ENCODE data around the gene LAT.
"Not testable (repeated sequence)": the region's sequence is repeated elsewhere in the genome, so short reads cannot be mapped to it uniquely, and the experiment has no call there.

The LAT gene

DNA sequence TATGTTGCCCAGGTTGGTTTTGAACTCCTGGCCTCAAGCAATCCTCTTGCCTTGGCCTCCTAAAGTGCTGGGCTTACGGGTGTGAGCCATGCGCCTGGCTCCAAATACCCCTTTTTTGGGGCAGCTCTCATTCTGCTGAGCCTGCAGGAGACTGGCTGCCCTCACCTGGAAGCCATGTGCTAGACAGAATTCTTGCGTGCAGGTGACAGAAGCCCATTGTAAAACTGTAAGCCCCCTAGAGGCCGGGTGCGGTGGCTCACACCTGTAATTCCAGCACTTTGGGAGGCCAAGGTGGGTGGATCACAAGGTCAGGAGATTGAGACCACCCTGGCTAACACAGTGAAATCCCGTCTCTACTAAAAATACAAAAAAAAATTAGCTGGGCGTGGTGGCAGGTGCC, 4.5 kb upstream of the LAT start:
- not testable (repeated sequence) for DNase-seq

GRCh38 chr16:28980929-28981328, 3.9 kb upstream of the LAT start:
- no peak for DNase-seq

DNA sequence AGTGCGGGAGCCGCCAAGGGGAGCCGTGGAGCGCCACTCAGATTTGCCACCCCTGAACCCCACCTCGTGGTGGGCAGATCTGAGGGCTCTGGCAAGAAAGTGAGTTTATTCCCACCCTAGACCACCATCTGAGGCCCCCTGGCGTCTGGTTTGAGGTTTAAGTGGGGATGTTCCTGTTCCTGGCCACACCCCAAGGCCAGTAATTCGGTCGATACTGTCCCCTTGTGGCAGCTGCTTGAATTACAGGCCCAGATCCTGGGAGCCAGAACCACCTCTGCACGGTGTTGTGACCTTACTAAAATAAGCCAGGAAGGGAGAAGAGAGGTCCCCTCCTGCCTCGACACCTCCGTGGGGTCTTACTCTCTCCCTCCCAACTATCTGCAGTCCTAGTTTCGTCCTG, 3.3 kb upstream of the LAT start:
- peak; percentile 57 for DNase-seq

DNA sequence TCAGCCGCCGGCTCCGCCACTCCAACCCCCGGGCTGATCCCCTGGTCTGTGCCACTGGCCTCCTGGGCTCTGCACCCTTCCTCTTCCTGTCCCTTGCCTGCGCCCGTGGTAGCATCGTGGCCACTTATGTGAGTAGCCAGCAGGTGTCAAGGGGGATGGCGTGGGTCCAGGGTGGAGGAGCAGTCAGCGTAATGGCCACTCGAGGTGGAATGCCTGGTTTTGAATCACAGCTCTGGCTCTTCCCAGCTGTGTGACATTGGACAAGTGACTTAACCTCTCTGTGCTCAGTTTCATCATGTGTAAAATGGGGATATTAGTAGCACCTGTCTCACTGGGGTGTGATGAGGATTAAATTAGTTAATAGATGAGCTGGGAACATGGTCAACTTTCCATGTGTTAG, 2.4 kb upstream of the LAT start:
- DNase-seq: no peak

- no peak for DNase-seq
These were observed 1.9 kb upstream of the LAT start for GRCh38 chr16:28982949-28983348.

GRCh38 chr16:28983644-28984043, 1.2 kb upstream of the LAT start:
- DNase-seq: no peak

DNA sequence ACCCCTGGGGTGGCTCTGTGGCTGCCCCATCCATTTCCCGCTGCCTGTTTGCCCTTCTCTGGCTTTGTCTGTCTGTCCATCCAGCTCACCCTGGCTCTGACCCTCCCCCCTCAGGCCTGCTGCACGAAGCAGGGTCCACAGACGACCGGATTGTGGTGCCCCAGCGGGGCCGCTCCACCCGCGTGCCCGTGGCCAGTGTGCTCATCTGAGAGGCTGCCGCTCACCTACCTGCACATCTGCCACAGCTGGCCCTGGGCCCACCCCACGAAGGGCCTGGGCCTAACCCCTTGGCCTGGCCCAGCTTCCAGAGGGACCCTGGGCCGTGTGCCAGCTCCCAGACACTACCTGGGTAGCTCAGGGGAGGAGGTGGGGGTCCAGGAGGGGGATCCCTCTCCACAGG, 761 bp upstream of the LAT start:
- DNase-seq: no peak

DNA sequence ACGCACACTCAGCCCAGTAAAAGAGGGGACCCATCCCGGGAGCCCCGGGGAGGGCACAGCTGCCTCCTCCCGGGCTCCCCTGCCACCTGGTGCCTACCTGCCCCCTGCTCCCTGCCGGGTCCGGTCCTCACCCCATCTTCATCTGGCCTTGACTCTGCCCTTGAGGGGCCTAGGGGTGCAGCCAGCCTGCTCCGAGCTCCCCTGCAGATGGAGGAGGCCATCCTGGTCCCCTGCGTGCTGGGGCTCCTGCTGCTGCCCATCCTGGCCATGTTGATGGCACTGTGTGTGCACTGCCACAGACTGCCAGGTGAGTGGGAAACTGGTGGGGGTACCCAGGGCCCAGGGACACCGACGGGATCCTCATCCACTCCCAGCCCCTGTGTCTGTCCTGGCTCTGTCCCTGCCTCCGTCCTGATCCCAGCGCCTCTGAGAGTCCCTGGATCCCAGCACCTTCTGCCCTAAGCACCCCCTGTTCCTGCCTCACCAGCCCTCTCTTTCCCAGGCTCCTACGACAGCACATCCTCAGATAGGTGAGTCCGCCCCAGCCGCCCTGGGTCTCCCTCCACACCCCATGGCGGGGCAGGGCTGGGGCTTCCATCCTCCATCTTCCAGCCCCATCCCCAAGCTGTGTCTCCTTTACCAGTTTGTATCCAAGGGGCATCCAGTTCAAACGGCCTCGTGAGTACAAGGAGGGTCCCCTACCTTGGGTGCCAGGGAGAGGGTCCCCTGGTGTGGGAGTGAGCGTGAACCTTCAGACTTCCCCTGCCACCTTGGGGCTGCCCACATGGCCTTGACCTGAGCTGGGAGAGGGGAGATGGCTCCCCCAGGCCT, 574 bp downstream of the LAT start:
- no peak for DNase-seq

DNA sequence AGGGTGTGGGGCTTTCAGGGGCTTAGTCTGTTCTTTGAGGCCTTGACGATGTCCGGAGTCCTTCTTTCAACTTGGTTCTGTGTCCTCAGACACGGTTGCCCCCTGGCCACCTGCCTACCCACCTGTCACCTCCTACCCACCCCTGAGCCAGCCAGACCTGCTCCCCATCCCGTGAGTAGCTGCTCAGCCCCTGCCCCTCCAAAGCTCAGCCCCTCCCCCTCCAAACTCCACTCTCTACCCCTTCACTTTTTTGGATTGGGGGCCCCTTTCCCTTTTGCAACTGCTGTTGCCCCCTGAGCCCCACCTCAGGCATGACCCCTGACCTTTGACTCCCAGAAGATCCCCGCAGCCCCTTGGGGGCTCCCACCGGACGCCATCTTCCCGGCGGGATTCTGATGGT, 1.2 kb downstream of the LAT start:
- DNase-seq: no peak

DNA sequence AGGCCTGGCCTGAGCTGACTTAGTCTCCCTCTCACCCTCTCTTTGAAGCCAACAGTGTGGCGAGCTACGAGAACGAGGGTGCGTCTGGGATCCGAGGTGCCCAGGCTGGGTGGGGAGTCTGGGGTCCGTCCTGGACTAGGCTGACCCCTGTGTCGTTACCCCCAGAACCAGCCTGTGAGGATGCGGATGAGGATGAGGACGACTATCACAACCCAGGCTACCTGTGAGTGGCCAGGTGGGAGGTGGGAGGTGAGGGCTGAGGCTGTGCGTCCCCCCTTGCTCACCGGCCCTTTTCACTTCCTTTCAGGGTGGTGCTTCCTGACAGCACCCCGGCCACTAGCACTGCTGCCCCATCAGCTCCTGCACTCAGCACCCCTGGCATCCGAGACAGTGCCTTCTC, 1.6 kb downstream of the LAT start:
- DNase-seq: no peak

DNA sequence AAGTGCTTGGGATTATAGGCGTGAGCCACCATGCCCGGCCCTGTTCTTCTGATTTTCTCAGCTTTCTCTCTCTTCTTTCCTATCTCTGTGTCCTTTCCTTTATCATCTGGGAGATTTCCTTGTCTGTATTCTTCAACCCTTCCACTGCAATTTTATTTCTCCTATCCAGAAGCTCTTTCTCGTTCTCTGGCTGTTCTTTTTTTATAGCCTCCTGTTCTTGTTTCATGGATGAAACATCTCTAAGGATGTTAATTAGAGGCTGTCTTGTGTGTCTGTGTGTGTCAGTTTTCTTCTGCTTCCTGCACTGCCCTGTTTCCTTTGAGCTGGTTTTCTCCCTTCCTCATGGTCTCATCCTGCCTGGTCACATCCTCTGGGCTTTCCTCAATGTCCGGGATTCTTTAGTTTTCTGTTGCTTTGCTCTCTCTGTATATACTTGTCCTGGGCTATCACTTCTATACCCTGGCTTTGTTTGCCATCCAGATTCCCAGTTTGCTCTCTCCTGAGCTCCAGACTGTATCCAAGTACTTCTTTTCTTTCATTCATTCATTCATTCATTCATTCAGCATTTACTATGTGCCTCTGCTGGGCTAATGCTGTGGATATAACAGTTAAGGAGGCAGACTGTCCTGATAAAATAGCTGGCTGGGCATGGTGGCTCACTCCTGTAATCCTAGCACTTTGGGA, 2.5 kb downstream of the LAT start:
- DNase-seq: no peak

DNA sequence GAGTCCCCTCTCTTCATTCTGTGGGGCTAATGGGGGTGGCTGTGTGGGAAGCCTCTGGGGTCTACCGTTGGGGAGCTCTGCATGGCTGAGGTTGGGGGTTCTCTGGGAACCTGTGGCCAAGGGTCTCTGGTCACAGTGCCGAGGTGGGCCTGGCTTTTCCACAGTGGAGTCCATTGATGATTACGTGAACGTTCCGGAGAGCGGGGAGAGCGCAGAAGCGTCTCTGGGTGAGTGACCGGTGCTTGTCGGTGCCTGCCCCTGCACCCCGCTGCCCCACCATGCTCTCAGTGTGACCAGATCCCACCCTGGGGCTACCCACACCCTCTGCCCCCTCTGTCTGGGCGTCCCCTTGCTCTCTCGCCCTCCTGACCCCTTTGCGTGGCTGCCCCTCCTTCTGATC, 4.5 kb downstream of the LAT start:
- DNase-seq: no peak

- peak; percentile 64 for DNase-seq
These were observed 5.7 kb downstream of the LAT start for GRCh38 chr16:28990375-28991040.

GRCh38 chr16:28991687-28992086, 6.8 kb downstream of the LAT start:
- DNase-seq: no peak

- DNase-seq: no peak
These were observed 7.6 kb downstream of the LAT start for GRCh38 chr16:28992496-28992895.

DNA sequence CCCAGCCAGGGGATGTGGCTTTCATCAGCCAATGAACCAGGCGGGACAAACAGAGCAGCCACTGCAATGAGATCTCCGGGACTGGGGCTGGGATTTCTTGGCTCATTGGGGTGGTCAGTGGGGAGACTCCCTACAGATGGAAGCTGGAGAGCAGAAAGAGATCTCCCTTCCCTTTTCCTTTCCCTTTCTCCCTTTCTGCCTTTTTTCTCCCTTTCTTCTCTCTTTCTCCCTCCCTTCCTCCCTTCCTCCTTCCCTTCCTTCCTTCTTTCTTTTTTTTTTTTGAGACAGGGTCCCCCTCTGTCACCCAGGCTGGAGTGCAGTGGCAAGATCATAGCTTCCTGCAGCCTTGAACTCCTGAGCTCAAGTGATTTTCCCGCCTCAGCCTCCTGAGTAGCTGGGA, 14.0 kb downstream of the LAT start:
- DNase-seq: no peak

- no peak for DNase-seq
These were observed 14.7 kb downstream of the LAT start for GRCh38 chr16:28999577-28999976.

GRCh38 chr16:29000019-29000418, 15.2 kb downstream of the LAT start:
- DNase-seq: no peak

DNA sequence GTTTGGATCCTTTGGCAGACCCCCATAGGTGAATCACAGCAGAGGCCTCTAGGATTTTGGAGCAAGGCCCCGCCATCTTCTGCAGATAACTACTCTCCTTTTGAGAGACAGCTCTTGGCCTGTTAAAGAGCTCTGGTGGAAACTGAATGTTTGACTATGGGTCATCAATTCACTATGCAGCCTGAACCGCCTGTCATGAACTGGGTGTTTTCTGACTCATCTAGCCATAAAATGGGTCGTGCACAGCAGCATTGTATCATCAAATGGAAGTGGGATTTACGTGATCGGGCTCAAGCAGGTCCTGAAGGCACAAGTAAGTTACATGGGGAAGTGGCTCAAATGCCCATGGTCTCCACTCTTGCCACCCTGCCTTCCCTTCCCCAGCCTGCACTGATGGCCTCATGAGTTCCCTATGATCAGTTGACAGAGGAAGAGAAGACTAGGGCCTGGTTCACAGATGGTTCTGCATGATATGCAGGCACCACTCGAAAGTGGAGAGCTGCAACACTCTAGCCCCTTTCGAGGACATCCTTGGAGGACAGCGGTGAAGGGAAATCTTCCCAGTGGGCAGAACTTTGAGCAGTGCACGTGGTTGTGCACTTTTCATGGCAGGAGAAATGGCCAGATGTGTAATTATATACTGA, 19.8 kb downstream of the LAT start:
- not testable (repeated sequence) for DNase-seq

GRCh38 chr16:29007730-29008593, 23.1 kb downstream of the LAT start:
- DNase-seq: peak; percentile 63

GRCh38 chr16:29009050-29009837, 24.4 kb downstream of the LAT start:
- no peak for DNase-seq

GRCh38 chr16:29009838-29010166, 24.9 kb downstream of the LAT start:
- DNase-seq: no peak

Data from activated T-cell treated with anti-CD3 and anti-CD28 coated beads, Interleukin-2, amount 50 U/mL, for 1 hour (primary cell).